ENCODE results near the gene RTN4.

Gene RTN4

GRCh38 chr2:54967269-54967668 is 83.0 kb downstream of the RTN4 start:
- no peak for DNase-seq

- DNase-seq = no peak
Measured at GRCh38 chr2:54966837-54967236, 83.4 kb downstream of the RTN4 start.

GRCh38 chr2:54966165-54966832 is 84.0 kb downstream of the RTN4 start:
- DNase-seq = no peak

GRCh38 chr2:54965425-54965824 is 84.8 kb downstream of the RTN4 start:
- DNase-seq = no peak

GRCh38 chr2:54964816-54965215 is 85.4 kb downstream of the RTN4 start:
- no peak for DNase-seq

GRCh38 chr2:54964271-54964670 is 86.0 kb downstream of the RTN4 start:
- DNase-seq = no peak

GRCh38 chr2:54963476-54963875 is 86.8 kb downstream of the RTN4 start:
- no peak for DNase-seq

GRCh38 chr2:54962935-54963440 is 87.3 kb downstream of the RTN4 start:
- no peak for DNase-seq

- no peak for DNase-seq
Measured at GRCh38 chr2:54962511-54962910, 87.7 kb downstream of the RTN4 start.

- no peak for DNase-seq
Measured at GRCh38 chr2:54960164-54960563, 90.1 kb downstream of the RTN4 start.

- no peak for DNase-seq
Measured at GRCh38 chr2:54958717-54959371, 91.4 kb downstream of the RTN4 start.

- no peak for DNase-seq
Measured at GRCh38 chr2:54957321-54957999, 92.8 kb downstream of the RTN4 start.

- DNase-seq = no peak
Measured at GRCh38 chr2:54956111-54956627, 94.1 kb downstream of the RTN4 start.

- no peak for DNase-seq
Measured at GRCh38 chr2:54955358-54956110, 94.7 kb downstream of the RTN4 start.

- DNase-seq = no peak
Measured at GRCh38 chr2:54954705-54955357, 95.4 kb downstream of the RTN4 start.

- DNase-seq = no peak
Measured at GRCh38 chr2:54954158-54954557, 96.1 kb downstream of the RTN4 start.

GRCh38 chr2:54952978-54953456 is 97.2 kb downstream of the RTN4 start:
- DNase-seq = no peak

- DNase-seq = no peak
Measured at GRCh38 chr2:54952425-54952824, 97.8 kb downstream of the RTN4 start.

GRCh38 chr2:54950811-54951210 is 99.4 kb downstream of the RTN4 start:
- no peak for DNase-seq

- no peak for DNase-seq
Measured at GRCh38 chr2:54949431-54949830, 100.8 kb downstream of the RTN4 start.

GRCh38 chr2:54948120-54948519 is 102.1 kb downstream of the RTN4 start:
- no peak for DNase-seq

- no peak for DNase-seq
Measured at GRCh38 chr2:54947646-54948045, 102.6 kb downstream of the RTN4 start.
